IgD-negative memory B cell (primary cell): ENCODE data around the gene RBM6. TPM values are rescaled to one million over a fixed set of nuclear protein-coding genes. Genes with fewer than 3 reads are reported as not detected.
A peak's percentile ranks its signal among the peaks of the same experiment; 100 is the strongest.
"Not testable (repeated sequence)": the region's sequence is repeated elsewhere in the genome, so short reads cannot be mapped to it uniquely, and the experiment has no call there.

Experiments used
- H3K27ac Mint-ChIP-seq, 3 donors: one replicate each; pipeline ENCODE4 v1.8.0; 2020 to 2022; ENCODE audit warnings: mild to moderate bottlenecking in 3 of 3, mixed read lengths in 3 of 3, moderate library complexity in 1 of 3
- H3K27me3 Mint-ChIP-seq: one replicate; pipeline ENCODE4 v1.8.0; 2021; ENCODE audit warnings: mixed read lengths
- H3K36me3 Mint-ChIP-seq: one replicate; pipeline ENCODE4 v1.8.0; 2020; ENCODE audit warnings: mild to moderate bottlenecking, mixed read lengths
- H3K4me1 Mint-ChIP-seq, 3 donors: one replicate each; pipeline ENCODE4 v1.8.0; 2020 to 2022; ENCODE audit warnings: mixed read lengths in 3 of 3, mild to moderate bottlenecking in 1 of 3
- H3K4me3 Mint-ChIP-seq, 4 donors: one replicate each; pipeline ENCODE4 v1.8.0; 2020 to 2022; ENCODE audit warnings: mild to moderate bottlenecking in 4 of 4, mixed read lengths in 4 of 4, moderate library complexity in 3 of 4
- H3K9me3 Mint-ChIP-seq, 3 donors: one replicate each; pipeline ENCODE4 v1.8.0; 2020 to 2021; ENCODE audit warnings: mixed read lengths in 3 of 3, mild to moderate bottlenecking in 1 of 3
- polyA plus RNA-seq: library from polyadenylated mRNA; unstranded; fragments of 300-500 nt; fragmentation: Illumina TruSeq; gene quantifications from one replicate; pipeline ENCODE4 v1.2.3, GENCODE V29; 2021

Gene RBM6
- polyA plus RNA-seq, 1 donor from 2014 or later = 65.1 TPM

DNA sequence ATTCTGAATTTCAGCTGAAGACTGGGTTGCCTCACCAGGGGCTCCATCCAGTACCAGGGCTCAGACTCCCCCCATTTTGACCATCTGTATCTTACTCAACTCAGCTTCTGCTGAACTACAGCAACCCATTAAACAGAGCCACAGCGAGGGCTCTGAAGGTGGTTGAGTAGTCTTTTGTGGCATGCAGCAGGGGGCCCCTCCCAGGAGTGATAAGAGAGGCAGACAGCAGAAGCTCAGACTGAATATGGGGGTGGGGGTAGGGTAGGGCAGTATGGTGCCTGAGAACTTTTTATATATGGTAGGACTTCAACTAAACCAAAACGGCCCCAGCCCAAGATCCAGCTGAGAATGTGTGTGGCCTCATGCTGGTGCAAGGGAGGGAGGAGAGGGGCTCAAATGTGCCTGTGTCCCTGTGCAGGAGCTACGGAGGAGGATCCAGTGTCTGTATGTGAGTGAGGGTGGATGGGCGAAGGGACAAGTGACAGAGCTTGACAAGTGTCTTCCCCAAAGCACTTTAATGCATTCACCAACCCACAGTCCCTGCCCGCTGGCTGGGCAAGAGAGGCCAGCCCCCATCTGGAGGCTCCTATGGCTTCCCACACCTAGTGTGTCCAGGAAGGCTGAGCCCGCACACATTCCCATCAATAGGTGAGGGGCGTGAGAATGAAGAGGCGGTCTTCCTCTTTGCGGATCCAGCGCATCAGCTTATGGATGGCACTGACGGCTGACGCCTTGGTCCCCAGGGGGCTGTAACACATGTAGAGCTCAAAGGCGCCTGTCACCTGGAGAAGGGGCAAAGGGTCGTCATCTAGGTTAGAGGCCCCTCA lies 31.4 kb upstream of the RBM6 start:
- H3K36me3 Mint-ChIP-seq = peaks cover 3% of the 10 kb centered on the region
- H3K27me3 Mint-ChIP-seq = no peaks in the 10 kb centered on the region
- H3K4me1 Mint-ChIP-seq = peaks cover 15 to 18% (median 17%) of the 10 kb centered on the region in 3 donors
- H3K4me3 Mint-ChIP-seq = no peak overlapping the region
- H3K9me3 Mint-ChIP-seq = no peaks in the 10 kb centered on the region
- no peak overlapping the region for H3K27ac Mint-ChIP-seq

DNA sequence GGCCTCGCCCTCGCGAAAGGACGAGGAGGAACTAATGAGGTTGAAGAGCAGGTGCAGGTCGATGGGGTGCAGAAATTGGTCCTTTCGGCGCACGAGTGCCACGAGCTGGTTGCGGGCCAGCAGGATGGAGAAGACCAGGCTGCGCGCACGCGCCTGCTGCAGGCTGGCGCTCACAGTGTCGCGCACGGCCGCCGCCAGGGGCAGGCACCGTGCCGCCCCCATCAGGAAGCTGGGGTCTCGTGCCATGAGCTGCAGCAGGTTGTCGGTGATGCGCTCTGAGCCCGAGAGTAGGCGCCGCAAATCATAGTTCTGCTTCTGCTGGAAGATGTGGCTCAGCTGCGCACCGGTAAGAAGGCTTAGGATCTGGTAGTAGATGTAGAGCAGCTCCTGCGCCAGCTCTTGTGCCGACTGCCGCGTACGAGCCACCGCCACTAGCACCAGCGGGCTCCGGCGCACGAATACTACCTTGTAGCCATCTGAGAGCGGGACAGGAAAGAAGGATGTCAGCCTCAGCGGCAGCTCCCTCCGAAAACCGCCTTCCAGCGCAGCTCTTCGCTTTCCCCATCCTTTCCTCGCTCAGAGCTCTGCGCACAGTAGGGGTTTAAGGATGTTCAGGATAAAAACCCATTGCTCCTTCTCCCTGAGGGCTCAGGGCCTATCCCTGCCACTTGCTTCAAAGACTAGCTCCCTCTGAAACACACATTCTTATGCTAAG lies 29.4 kb upstream of the RBM6 start:
- peaks cover 3% of the 10 kb centered on the region for H3K36me3 Mint-ChIP-seq
- no peaks in the 10 kb centered on the region for H3K27me3 Mint-ChIP-seq
- no peak overlapping the region for H3K4me3 Mint-ChIP-seq
- H3K27ac Mint-ChIP-seq = no peak overlapping the region
- H3K4me1 Mint-ChIP-seq = peaks cover 10 to 11% (median 10%) of the 10 kb centered on the region in 3 donors
- no peaks in the 10 kb centered on the region for H3K9me3 Mint-ChIP-seq

DNA sequence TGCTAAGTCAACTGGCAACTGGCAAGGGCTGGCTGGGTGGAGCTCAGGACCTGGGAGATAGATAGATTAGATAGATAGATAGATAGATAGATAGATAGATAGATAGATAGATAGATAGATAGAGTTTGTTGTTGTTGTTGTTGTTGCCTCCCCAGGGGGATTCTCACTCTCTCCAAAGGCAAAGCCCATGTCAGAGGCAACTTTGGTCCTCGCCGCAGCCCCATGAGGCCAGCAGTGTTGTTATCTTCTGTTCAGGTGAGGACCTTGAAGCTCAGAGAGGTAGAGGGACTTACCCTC lies 28.9 kb upstream of the RBM6 start:
- no peak overlapping the region for H3K27ac Mint-ChIP-seq
- peaks cover 3% of the 10 kb centered on the region for H3K36me3 Mint-ChIP-seq
- no peaks in the 10 kb centered on the region for H3K9me3 Mint-ChIP-seq
- H3K4me3 Mint-ChIP-seq = no peak overlapping the region
- peaks cover 5 to 6% (median 5%) of the 10 kb centered on the region in 3 donors for H3K4me1 Mint-ChIP-seq
- no peaks in the 10 kb centered on the region for H3K27me3 Mint-ChIP-seq

DNA sequence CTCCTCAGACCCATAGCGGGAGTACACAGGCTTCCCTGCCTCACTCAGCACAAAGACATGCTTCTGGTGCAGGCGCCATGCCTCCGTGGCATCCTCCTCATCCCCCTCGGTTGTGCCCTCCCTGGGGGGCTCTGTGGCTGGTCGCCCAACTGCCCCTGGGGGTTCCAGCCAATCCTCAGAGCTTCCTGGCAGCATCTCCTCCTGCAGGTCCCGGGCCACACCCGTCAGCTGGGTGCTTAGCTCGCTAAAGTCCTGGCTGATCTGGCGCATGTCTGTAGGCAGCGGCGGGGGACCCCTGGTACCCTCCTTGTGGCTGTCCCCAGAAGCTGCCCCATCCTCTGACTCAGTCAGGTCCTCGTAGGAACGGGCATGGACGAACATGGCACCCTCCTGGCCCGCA lies 28.3 kb upstream of the RBM6 start:
- Mint-ChIP-seq H3K27ac (no peak overlapping the region), H3K27me3 (no peaks in the 10 kb centered on the region), H3K4me1 (peaks cover under 1 to 4% (median 3%) of the 10 kb centered on the region in 3 donors), H3K36me3 (peaks cover 3% of the 10 kb centered on the region), H3K4me3 (no peak overlapping the region), H3K9me3 (no peaks in the 10 kb centered on the region)

DNA sequence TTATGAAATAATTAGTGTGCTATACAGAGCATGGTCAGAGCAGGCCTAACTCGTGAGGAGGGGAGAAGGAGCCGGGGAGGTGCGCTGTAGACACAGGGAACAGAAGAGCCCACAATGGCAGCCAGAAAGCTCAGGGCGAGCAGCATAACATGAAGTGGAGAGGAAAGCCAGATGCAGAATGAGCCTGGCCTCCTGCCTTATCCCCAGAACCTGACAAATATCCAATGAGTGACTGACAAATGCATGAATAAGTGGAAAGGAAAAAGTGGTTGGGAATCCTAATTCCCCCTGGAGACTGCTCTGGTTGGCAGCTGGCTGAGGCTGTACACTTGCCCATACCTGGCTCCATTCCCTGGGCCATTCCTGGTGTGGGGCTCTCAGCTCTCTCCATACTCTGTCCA lies 27.1 kb upstream of the RBM6 start:
- H3K4me1 Mint-ChIP-seq = peaks cover 0 to 1% (median 1%) of the 10 kb centered on the region in 3 donors
- H3K36me3 Mint-ChIP-seq = peaks cover 3% of the 10 kb centered on the region
- no peaks in the 10 kb centered on the region for H3K9me3 Mint-ChIP-seq
- no peak overlapping the region for H3K27ac Mint-ChIP-seq
- H3K27me3 Mint-ChIP-seq = no peaks in the 10 kb centered on the region
- H3K4me3 Mint-ChIP-seq = no peak overlapping the region

DNA sequence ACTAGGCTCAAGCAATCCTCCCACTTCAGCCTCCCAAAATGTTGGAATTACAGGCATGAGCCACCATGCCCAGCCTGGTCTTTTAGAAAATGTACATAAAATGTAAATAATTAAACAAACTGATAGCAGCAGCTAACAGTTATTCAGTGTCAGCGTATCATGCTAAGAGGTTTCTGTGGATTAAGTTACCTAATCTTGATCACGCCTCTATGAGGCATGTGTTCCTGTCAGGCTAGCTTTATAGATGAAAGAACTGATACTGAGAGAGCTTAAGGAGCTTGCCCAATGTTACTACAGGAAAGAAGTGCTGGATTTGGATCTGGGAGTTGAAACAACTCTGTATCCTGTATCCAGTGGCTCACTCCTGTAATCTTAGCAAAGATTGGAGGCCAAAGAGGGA lies 25.0 kb upstream of the RBM6 start:
- Mint-ChIP-seq H3K27ac (peak overlapping the region in 1 of 3 donors; percentile 43), H3K4me3 (no peak overlapping the region), H3K27me3 (no peaks in the 10 kb centered on the region), H3K36me3 (peaks cover 3% of the 10 kb centered on the region), H3K9me3 (no peaks in the 10 kb centered on the region), H3K4me1 (peaks cover 0 to 3% (median 1%) of the 10 kb centered on the region in 3 donors)

DNA sequence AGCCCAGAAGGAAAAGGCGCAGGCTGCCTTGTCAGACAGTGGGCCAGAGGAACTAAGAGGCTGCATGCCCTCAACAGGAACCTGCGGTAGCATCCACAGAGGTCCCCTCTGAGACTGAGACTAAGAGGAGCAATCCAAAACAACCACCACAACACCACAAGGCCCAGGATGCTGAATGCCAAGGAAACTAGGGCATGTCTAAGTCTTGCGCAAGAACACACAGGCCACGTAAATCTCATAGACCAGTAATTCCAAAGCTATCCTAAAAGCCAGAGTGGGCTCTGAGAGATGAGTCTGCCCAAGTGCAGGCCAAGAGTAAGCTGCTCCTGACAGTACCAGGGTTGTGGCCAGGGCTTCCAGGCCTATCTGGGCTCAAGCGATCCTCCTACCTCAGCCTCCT lies 23.3 kb upstream of the RBM6 start:
- Mint-ChIP-seq H3K9me3 (no peaks in the 10 kb centered on the region), H3K27ac (no peak overlapping the region), H3K27me3 (no peaks in the 10 kb centered on the region), H3K36me3 (peaks cover 2% of the 10 kb centered on the region), H3K4me3 (no peak overlapping the region), H3K4me1 (peaks cover 0 to 3% (median 1%) of the 10 kb centered on the region in 3 donors)

DNA sequence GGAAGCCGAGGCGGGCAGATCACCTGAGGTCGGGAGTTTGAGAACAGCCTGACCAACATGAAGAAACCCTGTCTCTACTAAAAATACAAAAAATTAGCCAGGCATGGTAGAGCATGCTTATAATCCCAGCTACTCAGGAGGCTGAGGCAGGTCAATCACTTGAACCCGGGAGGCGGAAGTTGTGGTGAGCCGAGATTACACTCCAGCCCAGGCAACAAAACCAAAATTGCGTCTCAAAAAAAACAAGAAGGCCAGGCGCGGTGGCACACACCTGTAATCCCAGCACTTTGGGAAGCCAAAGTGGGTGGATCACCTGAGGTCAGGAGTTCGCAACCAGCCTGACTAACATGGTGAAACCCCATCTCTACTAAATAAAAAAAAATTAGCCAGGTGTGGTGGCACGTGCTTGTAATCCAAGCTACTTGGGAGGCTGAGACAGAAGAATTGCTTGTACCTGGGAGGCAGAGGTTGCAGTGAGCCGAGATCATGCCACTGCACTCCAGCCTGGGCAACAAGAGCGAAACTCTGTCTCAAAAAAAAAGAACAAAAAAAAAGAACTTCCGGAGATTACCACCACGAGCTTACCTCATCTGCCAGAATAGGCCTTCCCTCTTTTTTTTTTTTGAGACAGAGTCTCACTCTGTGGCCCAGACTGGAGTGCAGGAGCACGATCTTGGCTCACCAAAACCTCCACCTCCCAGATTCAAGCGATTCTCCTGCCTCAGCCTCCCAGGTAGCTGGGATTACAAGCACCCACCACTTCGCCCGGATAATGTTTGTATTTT lies 22.0 kb upstream of the RBM6 start:
- H3K36me3 Mint-ChIP-seq, H3K9me3 Mint-ChIP-seq, H3K4me1 Mint-ChIP-seq, H3K27me3 Mint-ChIP-seq, H3K4me3 Mint-ChIP-seq: not testable (repeated sequence)
- H3K27ac Mint-ChIP-seq = peak overlapping the region in 1 of 3 donors; percentile 27

DNA sequence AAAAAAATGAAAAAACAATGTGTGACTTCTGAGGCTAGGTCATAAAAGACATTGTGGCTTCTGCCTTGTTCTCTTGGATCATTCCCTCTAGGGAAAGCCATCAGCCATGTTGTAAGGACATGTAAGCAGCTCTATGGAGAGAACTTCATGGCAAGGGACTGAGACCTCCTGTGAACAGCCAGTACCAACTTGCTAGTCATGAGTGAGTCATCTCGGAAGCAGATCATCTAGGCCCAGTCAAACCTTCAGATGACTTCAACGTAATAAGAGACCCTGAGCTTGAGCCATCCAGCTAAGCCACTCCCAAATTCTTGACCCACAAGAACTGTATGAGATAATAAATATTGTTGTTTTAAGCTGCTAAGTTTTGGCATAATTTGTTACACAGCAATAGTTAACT lies 15.3 kb upstream of the RBM6 start:
- H3K4me3 Mint-ChIP-seq = no peak overlapping the region
- peaks cover 4% of the 10 kb centered on the region for H3K36me3 Mint-ChIP-seq
- H3K9me3 Mint-ChIP-seq = no peaks in the 10 kb centered on the region
- peaks cover 0 to 5% (median 4%) of the 10 kb centered on the region in 3 donors for H3K4me1 Mint-ChIP-seq
- H3K27ac Mint-ChIP-seq = peak overlapping the region in 1 of 3 donors; percentile 47
- H3K27me3 Mint-ChIP-seq = no peaks in the 10 kb centered on the region

DNA sequence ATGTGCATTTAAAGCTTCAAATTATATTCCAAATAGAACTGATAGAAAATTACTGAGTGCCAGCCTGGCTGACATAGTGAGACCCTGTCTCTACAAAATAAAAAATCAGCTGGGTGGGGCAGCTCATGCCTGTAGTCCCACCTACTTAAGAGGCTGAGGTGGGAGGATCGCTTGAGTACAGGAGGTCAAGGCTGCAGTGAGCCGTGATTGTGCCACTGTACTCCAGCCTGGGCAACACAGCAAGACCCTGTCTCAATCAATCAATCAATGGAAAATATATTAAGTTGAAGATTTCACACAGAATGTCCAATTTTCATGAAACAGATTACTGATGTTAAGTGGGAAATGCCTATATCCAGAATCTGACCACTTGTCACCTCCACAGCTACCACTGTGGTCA lies 14.5 kb upstream of the RBM6 start:
- Mint-ChIP-seq H3K4me1 (peaks cover 5 to 7% (median 5%) of the 10 kb centered on the region in 3 donors), H3K27me3 (no peaks in the 10 kb centered on the region), H3K4me3 (no peak overlapping the region), H3K27ac (no peak overlapping the region), H3K36me3 (peaks cover 4% of the 10 kb centered on the region), H3K9me3 (no peaks in the 10 kb centered on the region)

DNA sequence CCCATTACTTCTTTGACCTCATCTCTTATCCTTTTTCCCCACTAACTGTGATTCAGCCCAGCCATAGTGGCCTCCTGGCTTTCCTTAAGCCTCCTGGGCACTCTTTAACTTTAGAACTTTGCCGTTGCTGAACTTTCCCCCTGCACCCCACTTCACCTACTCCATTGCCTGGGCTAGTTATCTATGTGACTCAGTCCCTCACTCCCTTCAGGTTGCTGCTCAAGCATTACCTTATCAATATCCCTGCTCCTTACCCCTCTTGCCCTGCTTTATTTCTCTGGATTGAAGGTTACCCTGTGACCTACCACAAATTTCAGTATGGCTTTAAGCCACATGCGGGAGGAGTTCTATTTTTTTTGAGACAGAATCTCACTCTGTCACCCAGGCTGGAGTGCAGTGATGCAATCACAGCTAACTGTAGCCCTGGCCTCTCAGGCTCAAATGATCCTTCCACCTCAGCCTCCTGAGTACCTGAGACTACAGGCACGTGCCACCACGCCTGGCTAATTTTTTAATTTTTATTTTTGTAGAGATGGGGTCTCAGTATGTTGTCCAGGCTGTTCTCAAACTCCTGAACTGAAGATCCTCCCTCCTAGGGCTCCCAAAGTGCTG lies 13.7 kb upstream of the RBM6 start:
- no peak overlapping the region for H3K4me3 Mint-ChIP-seq
- H3K9me3 Mint-ChIP-seq = no peaks in the 10 kb centered on the region
- H3K27ac Mint-ChIP-seq = no peak overlapping the region
- H3K27me3 Mint-ChIP-seq = no peaks in the 10 kb centered on the region
- H3K4me1 Mint-ChIP-seq = peaks cover 5 to 7% (median 6%) of the 10 kb centered on the region in 3 donors
- H3K36me3 Mint-ChIP-seq = peaks cover 4% of the 10 kb centered on the region

DNA sequence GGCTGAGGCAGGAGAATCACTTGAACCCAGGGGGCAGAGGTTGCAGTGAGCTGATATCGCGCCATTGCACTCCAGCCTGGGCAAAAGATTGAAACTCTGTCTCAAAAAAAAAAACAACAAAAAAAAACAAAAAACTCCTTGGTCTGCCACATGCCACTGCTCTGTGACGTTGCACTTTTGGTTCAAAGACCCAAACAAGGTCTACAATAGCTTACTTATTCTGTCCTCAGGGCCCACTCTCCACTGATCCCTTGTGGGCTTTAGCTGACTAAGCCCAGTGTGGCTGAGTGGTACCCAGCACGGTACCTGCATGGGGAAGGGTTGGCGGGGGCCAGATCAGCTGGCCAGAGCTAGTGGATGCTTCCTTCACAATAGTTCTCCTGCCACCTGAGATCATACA lies 12.2 kb upstream of the RBM6 start:
- H3K27me3 Mint-ChIP-seq = no peaks in the 10 kb centered on the region
- H3K4me1 Mint-ChIP-seq = peaks cover 5 to 7% (median 7%) of the 10 kb centered on the region in 3 donors
- peak overlapping the region in 1 of 4 donors; percentile 87 for H3K4me3 Mint-ChIP-seq
- peak overlapping the region in 1 of 3 donors; percentile 59 for H3K27ac Mint-ChIP-seq
- peaks cover 4% of the 10 kb centered on the region for H3K36me3 Mint-ChIP-seq
- no peaks in the 10 kb centered on the region for H3K9me3 Mint-ChIP-seq

DNA sequence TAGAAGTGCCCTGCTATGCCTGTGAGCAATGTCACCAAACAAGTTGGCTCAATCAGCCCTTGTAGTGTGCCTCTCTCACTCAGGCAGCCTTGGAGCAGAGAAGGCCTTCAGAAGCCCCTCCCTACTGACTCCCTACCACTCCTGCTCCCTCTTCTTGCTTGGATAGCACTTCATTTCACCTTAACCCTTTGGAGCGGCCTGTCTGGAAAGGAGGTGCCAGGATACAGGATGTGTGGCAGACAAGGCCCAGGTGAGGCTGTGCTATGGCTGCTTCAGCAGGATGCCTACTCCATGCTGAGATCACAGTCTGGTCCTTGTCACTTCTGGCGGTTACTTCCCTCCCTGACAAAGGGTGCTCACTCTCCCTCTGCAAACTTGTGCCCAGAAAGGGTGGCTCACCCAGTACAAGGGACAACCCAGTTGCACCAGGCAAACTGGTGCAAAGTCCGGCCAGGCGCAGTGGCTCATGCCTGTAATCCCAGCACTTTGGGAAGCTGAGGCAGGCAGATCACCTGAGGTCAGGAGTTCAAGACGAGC lies 11.4 kb upstream of the RBM6 start:
- H3K4me3 Mint-ChIP-seq = peak overlapping the region; percentile 84 to 94 (median 89)
- no peaks in the 10 kb centered on the region for H3K27me3 Mint-ChIP-seq
- H3K27ac Mint-ChIP-seq = peak overlapping the region in 1 of 3 donors; percentile 73
- peaks cover 5 to 7% (median 7%) of the 10 kb centered on the region in 3 donors for H3K4me1 Mint-ChIP-seq
- no peaks in the 10 kb centered on the region for H3K9me3 Mint-ChIP-seq
- H3K36me3 Mint-ChIP-seq = peaks cover 4% of the 10 kb centered on the region

DNA sequence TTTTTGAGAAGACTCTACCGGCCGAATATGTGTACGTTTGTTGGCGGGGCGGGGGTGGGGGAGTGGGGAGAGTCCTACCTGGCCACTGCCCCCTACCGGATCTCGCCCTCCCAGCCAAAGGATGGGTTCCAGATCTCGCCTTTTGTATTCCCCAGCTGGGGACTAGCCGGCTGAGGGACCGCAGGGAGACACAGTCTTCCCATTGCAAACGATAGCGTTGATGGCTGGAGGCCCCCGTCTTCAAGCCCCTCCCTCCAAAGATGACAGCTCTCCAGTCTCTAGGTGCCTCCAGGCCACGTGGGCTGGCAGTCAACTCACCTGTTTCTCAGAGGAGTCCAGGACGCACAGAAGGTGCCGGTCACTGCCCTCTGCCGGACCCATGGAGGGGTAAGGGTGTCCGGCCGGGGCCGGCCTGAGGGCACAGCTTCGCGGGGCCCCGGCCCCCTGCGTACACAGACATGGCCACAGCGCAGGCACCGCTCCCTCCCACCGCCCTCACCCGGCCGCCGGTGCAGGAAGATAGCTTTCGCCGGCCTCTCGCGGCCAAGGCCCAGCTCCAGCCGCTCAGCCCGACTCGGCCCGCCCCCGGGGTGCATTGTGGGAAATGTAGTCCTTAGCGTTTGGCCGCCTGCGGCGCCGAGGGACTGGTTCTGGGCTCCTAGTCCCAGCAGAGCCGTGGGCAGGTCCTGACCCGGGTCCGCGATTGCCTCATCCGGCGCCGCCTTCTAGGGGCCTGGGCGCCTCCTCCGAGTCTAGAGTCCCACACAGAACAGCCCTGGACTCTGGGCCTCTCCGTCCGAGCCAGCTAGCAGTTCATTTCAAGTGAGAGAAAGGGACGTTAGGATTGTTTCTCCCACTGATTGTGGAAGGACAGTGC lies 10.4 kb upstream of the RBM6 start, which contains the start of gene MON1A:
Gene MON1A (minus strand): TSS at position 521 of the 877 bp plus-strand sequence. CDS start 16,465 bp downstream, outside the sequence.
- peak within 1 kb of the TSS; percentile 73 to 80 (median 78) for H3K27ac Mint-ChIP-seq
- H3K27me3 Mint-ChIP-seq = no peaks in the 10 kb centered on the region
- H3K4me3 Mint-ChIP-seq = peak within 1 kb of the TSS; percentile 84 to 94 (median 89)
- H3K9me3 Mint-ChIP-seq = no peaks in the 10 kb centered on the region
- H3K4me1 Mint-ChIP-seq = peaks cover 5 to 8% (median 7%) of the 10 kb centered on the region in 3 donors
- peaks cover 4% of the 10 kb centered on the region for H3K36me3 Mint-ChIP-seq
